ENCODE measurements around the gene SCAMP1. TPM values are rescaled to one million over a fixed set of nuclear protein-coding genes. Genes with fewer than 3 reads are reported as not detected.

The SCAMP1 gene
- total and polyA plus RNA-seq, 2 of the 8 experiments (the other 6 are each of a cell fraction or from before 2014, with no cell fraction given), result 18.6 to 55.9 TPM

DNA sequence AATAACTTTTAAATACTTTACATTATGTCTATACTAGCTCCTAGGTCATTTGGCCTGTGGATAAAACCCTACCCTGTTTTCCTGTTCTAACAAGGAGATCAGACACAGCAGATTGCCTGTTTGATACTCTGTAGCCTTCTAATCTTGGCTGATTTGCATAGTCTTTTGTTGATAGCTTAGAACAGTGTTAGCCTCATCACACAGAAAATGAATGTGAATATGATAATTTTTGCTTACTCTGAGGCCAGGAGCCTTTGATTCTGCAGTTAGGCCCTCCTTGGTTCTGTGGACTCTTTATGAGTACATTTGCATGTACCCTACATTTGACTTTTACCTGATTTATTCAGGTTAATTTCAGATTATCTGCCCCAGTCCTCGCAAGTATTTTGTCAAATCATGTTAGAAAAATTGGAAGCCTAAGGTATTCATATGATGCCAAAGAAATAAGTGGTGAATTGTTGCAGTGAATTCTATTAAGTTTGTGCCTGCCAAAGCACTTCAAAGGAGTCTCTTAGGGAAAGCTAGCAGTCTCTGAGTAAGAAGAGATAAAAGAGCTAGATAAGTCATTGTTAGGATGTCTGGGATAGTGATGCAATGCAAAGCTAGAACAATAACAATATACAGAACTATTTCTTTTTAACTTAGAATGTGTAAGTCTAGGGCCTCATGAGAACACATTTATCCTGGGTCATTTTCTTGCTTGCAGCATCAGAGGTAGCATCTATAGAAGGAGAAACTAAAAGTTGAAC lies 56.4 kb downstream of the SCAMP1 start:
- no peak overlapping the region for H2AFZ ChIP-seq (ENCODE audit: low read length)
- ChIA-PET POLR2A (ENCODE audit: partially characterized antibody) (no interaction called here), CTCF (ENCODE audit: partially characterized antibody) (no interaction called here)
- no peak overlapping the region for H4K5ac ChIP-seq (ENCODE audit: insufficient read length, low read depth, low read length)
- H2AK5ac ChIP-seq (ENCODE audit: low read depth, low read length), result no peak overlapping the region
- no peak overlapping the region for H3K9ac ChIP-seq (replicated peaks in 1 of 4; ENCODE audit: extremely low read depth in 1 of 4, low read depth in 3 of 4, low read length in 3 of 4)
- H3K56ac ChIP-seq (replicated peaks; ENCODE audit: insufficient read length, low read depth, low read length), result no peak overlapping the region
- H3K4me1 ChIP-seq (replicated peaks in 1 of 4; ENCODE audit: control insufficient read depth in 3 of 4, insufficient read depth in 4 of 4, low read length in 3 of 4), result no peaks in the 10 kb centered on the region
- H4K8ac ChIP-seq (ENCODE audit: extremely low read depth, insufficient read depth, low read length), result no peak overlapping the region
- H3K4me3 ChIP-seq (ENCODE audit: extremely low read depth in 1 of 4, insufficient read depth in 2 of 4, low read depth in 3 of 4, low read length in 4 of 4), result no peak overlapping the region
- no peak overlapping the region for H3K14ac ChIP-seq (ENCODE audit: insufficient read length)
- H3K36me3 ChIP-seq (ENCODE audit: control insufficient read depth in 2 of 4, insufficient read depth in 4 of 4, low read length in 3 of 4), result peaks cover 0 to 17% (median 6%) of the 10 kb centered on the region in 4 experiments; a peak in 3 of 8 replicates
- H3K27ac ChIP-seq (ENCODE audit: low read depth, low read length), result no peak overlapping the region
- DNase-seq (ENCODE audit: low read depth in 1 of 2, low spot score in 2 of 2), result no peak
- H3K18ac ChIP-seq (ENCODE audit: extremely low read depth, low read length), result no peak overlapping the region
- no peak overlapping the region for H2BK120ac ChIP-seq (replicated peaks; ENCODE audit: low read depth, low read length)
- H3K23me2 ChIP-seq (ENCODE audit: low read depth, low read length), result no peaks in the 10 kb centered on the region
- H3K23ac ChIP-seq (ENCODE audit: insufficient read length), result no peak overlapping the region
- H3K79me1 ChIP-seq (ENCODE audit: low read depth, low read length), result no peaks in the 10 kb centered on the region
- H4K20me1 ChIP-seq (replicated peaks in 1 of 2; ENCODE audit: control insufficient read depth in 1 of 2, insufficient read depth in 2 of 2, low read length in 2 of 2), result no peaks in the 10 kb centered on the region
- no peaks in the 10 kb centered on the region; a peak in 1 of 4 replicates for H3K79me2 ChIP-seq (ENCODE audit: control insufficient read depth in 1 of 2, insufficient read depth in 2 of 2, low read length in 2 of 2)
- no peak overlapping the region for H2BK5ac ChIP-seq (ENCODE audit: low read depth, low read length)
- no peak for FAIRE-seq
- H4K91ac ChIP-seq (replicated peaks; ENCODE audit: insufficient read length, low read length), result no peak overlapping the region
- no peak overlapping the region for H3K4me2 ChIP-seq (ENCODE audit: insufficient read depth in 1 of 2, low read depth in 2 of 2, low read length in 2 of 2)
- H3K9me3 ChIP-seq (ENCODE audit: insufficient read depth in 2 of 2, low read depth in 1 of 2, low read length in 1 of 2), result no peaks in the 10 kb centered on the region
- no peaks in the 10 kb centered on the region for H3K27me3 ChIP-seq (replicated peaks in 1 of 4; ENCODE audit: control insufficient read depth in 3 of 4, extremely low read depth in 1 of 4, insufficient read depth in 3 of 4, low read length in 3 of 4)
- H2BK12ac ChIP-seq (ENCODE audit: low read depth, low read length), result no peak overlapping the region
- H2BK15ac ChIP-seq (ENCODE audit: low read length), result no peak overlapping the region
- no peak overlapping the region for H2BK20ac ChIP-seq (ENCODE audit: low read length)
- TF ChIP-seq SRF (IDR thresholded peaks at IDR 0.05; ENCODE audit: low read depth, low read length) (no peak), ASH2L (IDR thresholded peaks at IDR 0.05; ENCODE audit: low read length) (no peak), RBBP5 (IDR thresholded peaks at IDR 0.05; ENCODE audit: borderline replicate concordance, low read depth, low read length) (no peak), TEAD4 (IDR thresholded peaks at IDR 0.05; ENCODE audit: low read depth, low read length) (no peak), NRF1 (IDR thresholded peaks at IDR 0.05; ENCODE audit: low read depth, low read length) (no peak), KDM5A (IDR thresholded peaks at IDR 0.05; ENCODE audit: low read length) (no peak), CBX8 (IDR thresholded peaks at IDR 0.05; ENCODE audit: borderline replicate concordance, low read depth, low read length) (no peak), FOSL1 (IDR thresholded peaks at IDR 0.05; ENCODE audit: insufficient read depth, low read depth, low read length) (no peak), KDM1A (IDR thresholded peaks at IDR 0.05; ENCODE audit: borderline replicate concordance, low read length) (no peak), CTBP2 (IDR thresholded peaks at IDR 0.05; ENCODE audit: borderline replicate concordance, insufficient read depth, insufficient read length, low read length) (no peak), SP1 (IDR thresholded peaks at IDR 0.05; ENCODE audit: low read depth, low read length) (no peak), BRCA1 (IDR thresholded peaks at IDR 0.05; ENCODE audit: low read depth, low read length) (no peak)
- TF ChIP-seq, protein P1, sequence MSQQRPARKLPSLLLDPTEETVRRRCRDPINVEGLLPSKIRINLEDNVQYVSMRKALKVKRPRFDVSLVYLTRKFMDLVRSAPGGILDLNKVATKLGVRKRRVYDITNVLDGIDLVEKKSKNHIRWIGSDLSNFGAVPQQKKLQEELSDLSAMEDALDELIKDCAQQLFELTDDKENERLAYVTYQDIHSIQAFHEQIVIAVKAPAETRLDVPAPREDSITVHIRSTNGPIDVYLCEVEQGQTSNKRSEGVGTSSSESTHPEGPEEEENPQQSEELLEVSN (IDR thresholded peaks at IDR 0.05), result no peak
- no peak overlapping the region for H3K4ac ChIP-seq (replicated peaks; ENCODE audit: insufficient read length, low read depth, low read length)
- WGBS, 2 experiments (ENCODE audit: extremely low coverage in 1 of 2, insufficient coverage in 1 of 2, insufficient read length in 1 of 2, insufficient replicate concordance in 2 of 2, low coverage in 1 of 2, low lambda C conversion rate in 2 of 2, missing lambda C conversion rate in 1 of 2), result 86% methylated on average over 1 of the region's 1 CpG; no CpG with 5 or more reads in 1 of the 2 experiments
